IPS-20b (cell line): ENCODE data around the gene HUNK.

Source experiments
- H3K27ac ChIP-seq: one replicate; pipeline ENCODE4 v1.5.1; 2013; ENCODE audit warnings: low read length
- H3K27me3 ChIP-seq: 2 replicates; pipeline ENCODE4 v1.6.1; 2013; ENCODE audit warnings: mild to moderate bottlenecking, low read length, inconsistent platforms; ENCODE audit not compliant: insufficient read depth
- H3K36me3 ChIP-seq: 2 replicates; pipeline ENCODE4 v1.6.1; 2013; ENCODE audit warnings: low read depth, mild to moderate bottlenecking, inconsistent platforms, low read length, moderate library complexity; ENCODE audit not compliant: insufficient read depth
- H3K4me1 ChIP-seq: 2 replicates; pipeline ENCODE4 v1.6.1; 2013; ENCODE audit warnings: mild to moderate bottlenecking, control low read depth, inconsistent platforms, low read length, moderate library complexity; ENCODE audit not compliant: insufficient read depth
- H3K4me3 ChIP-seq: 2 replicates; pipeline ENCODE4 v1.5.1; 2013; ENCODE audit warnings: mild to moderate bottlenecking, low read length, inconsistent platforms
- H3K9ac ChIP-seq: 2 replicates; pipeline ENCODE4 v1.6.1; 2013; ENCODE audit warnings: low read depth, mild to moderate bottlenecking, inconsistent platforms, low read length, moderate library complexity
- H3K9me3 ChIP-seq: 2 replicates; pipeline ENCODE4 v1.6.1; 2013; ENCODE audit warnings: mild to moderate bottlenecking, low read depth, low read length, inconsistent platforms; ENCODE audit not compliant: insufficient read depth

HUNK gene

GRCh38 chr21:31991356-31992331, 118.8 kb downstream of the HUNK start:
- H3K27me3 ChIP-seq: no peaks in the 10 kb centered on the region
- peaks cover 17% of the 10 kb centered on the region; the same call in 1 of the 2 replicates for H3K36me3 ChIP-seq
- no peak overlapping the region for H3K4me3 ChIP-seq
- 0 out of 2 replicates have a peak, but pooled peaks cover 2% of the 10 kb centered on the region for H3K4me1 ChIP-seq
- no peak overlapping the region for H3K9ac ChIP-seq
- no peaks in the 10 kb centered on the region for H3K9me3 ChIP-seq
- no peak overlapping the region for H3K27ac ChIP-seq

- Histone ChIP-seq H3K9ac (no peak overlapping the region), H3K27ac (no peak overlapping the region), H3K4me1 (0 out of 2 replicates have a peak, but pooled peaks cover 2% of the 10 kb centered on the region), H3K4me3 (no peak overlapping the region), H3K36me3 (peaks cover 24% of the 10 kb centered on the region), H3K9me3 (no peaks in the 10 kb centered on the region), H3K27me3 (no peaks in the 10 kb centered on the region)
Measured at GRCh38 chr21:31992391-31992790, 119.6 kb downstream of the HUNK start.

- H3K27ac ChIP-seq: no peak overlapping the region
- H3K4me3 ChIP-seq: no peak overlapping the region
- no peak overlapping the region for H3K9ac ChIP-seq
- H3K4me1 ChIP-seq: 0 out of 2 replicates have a peak, but pooled peaks cover 2% of the 10 kb centered on the region
- H3K36me3 ChIP-seq: peaks cover 37% of the 10 kb centered on the region
- no peaks in the 10 kb centered on the region for H3K27me3 ChIP-seq
- no peaks in the 10 kb centered on the region for H3K9me3 ChIP-seq
Measured at GRCh38 chr21:31993826-31994825, 121.3 kb downstream of the HUNK start.

- Histone ChIP-seq H3K4me1 (0 out of 2 replicates have a peak, but pooled peaks cover 2% of the 10 kb centered on the region), H3K9ac (no peak overlapping the region), H3K9me3 (no peaks in the 10 kb centered on the region), H3K4me3 (no peak overlapping the region), H3K27ac (no peak overlapping the region), H3K27me3 (no peaks in the 10 kb centered on the region), H3K36me3 (peaks cover 42% of the 10 kb centered on the region)
Measured at GRCh38 chr21:31997191-31997590, 124.4 kb downstream of the HUNK start.

GRCh38 chr21:31999810-32000468, 127.1 kb downstream of the HUNK start:
- H3K4me3 ChIP-seq: no peak overlapping the region
- no peaks in the 10 kb centered on the region for H3K4me1 ChIP-seq
- H3K9me3 ChIP-seq: no peaks in the 10 kb centered on the region
- H3K9ac ChIP-seq: no peak overlapping the region; the same call in 1 of the 2 replicates
- no peaks in the 10 kb centered on the region for H3K27me3 ChIP-seq
- no peak overlapping the region for H3K27ac ChIP-seq
- peaks cover 42% of the 10 kb centered on the region for H3K36me3 ChIP-seq

GRCh38 chr21:32001390-32001789, 128.6 kb downstream of the HUNK start:
- H3K27ac ChIP-seq: no peak overlapping the region
- H3K9ac ChIP-seq: no peak overlapping the region
- H3K4me3 ChIP-seq: no peak overlapping the region
- no peaks in the 10 kb centered on the region for H3K9me3 ChIP-seq
- H3K36me3 ChIP-seq: peaks cover 31% of the 10 kb centered on the region
- no peaks in the 10 kb centered on the region for H3K4me1 ChIP-seq
- no peaks in the 10 kb centered on the region for H3K27me3 ChIP-seq

- Histone ChIP-seq H3K4me1 (no peaks in the 10 kb centered on the region), H3K27me3 (no peaks in the 10 kb centered on the region), H3K9me3 (no peaks in the 10 kb centered on the region), H3K27ac (no peak overlapping the region), H3K9ac (no peak overlapping the region), H3K4me3 (no peak overlapping the region), H3K36me3 (peaks cover 17% of the 10 kb centered on the region)
Measured at GRCh38 chr21:32003411-32003810, 130.6 kb downstream of the HUNK start.

- Histone ChIP-seq H3K9me3 (no peaks in the 10 kb centered on the region), H3K27ac (no peak overlapping the region), H3K4me3 (no peak overlapping the region), H3K9ac (no peak overlapping the region), H3K27me3 (no peaks in the 10 kb centered on the region), H3K4me1 (no peaks in the 10 kb centered on the region), H3K36me3 (peaks cover 8% of the 10 kb centered on the region)
Measured at GRCh38 chr21:32004291-32004690, 131.5 kb downstream of the HUNK start.

- Histone ChIP-seq H3K4me1 (no peaks in the 10 kb centered on the region), H3K4me3 (no peak overlapping the region), H3K9ac (no peak overlapping the region), H3K27ac (no peak overlapping the region), H3K27me3 (no peaks in the 10 kb centered on the region), H3K36me3 (no peaks in the 10 kb centered on the region), H3K9me3 (no peaks in the 10 kb centered on the region)
Measured at GRCh38 chr21:32007456-32007855, 134.6 kb downstream of the HUNK start.

GRCh38 chr21:32008714-32009113, 135.9 kb downstream of the HUNK start:
- H3K27me3 ChIP-seq: no peaks in the 10 kb centered on the region
- no peaks in the 10 kb centered on the region for H3K4me1 ChIP-seq
- no peak overlapping the region for H3K9ac ChIP-seq
- H3K36me3 ChIP-seq: no peaks in the 10 kb centered on the region
- H3K4me3 ChIP-seq: no peak overlapping the region
- H3K27ac ChIP-seq: no peak overlapping the region
- H3K9me3 ChIP-seq: no peaks in the 10 kb centered on the region

- Histone ChIP-seq H3K27ac (no peak overlapping the region), H3K4me1 (no peaks in the 10 kb centered on the region), H3K36me3 (no peaks in the 10 kb centered on the region), H3K9me3 (no peaks in the 10 kb centered on the region), H3K4me3 (no peak overlapping the region), H3K27me3 (no peaks in the 10 kb centered on the region), H3K9ac (no peak overlapping the region)
Measured at GRCh38 chr21:32009263-32009662, 136.4 kb downstream of the HUNK start.
